Measurements from ENCODE around the gene SCD5.

DNA sequence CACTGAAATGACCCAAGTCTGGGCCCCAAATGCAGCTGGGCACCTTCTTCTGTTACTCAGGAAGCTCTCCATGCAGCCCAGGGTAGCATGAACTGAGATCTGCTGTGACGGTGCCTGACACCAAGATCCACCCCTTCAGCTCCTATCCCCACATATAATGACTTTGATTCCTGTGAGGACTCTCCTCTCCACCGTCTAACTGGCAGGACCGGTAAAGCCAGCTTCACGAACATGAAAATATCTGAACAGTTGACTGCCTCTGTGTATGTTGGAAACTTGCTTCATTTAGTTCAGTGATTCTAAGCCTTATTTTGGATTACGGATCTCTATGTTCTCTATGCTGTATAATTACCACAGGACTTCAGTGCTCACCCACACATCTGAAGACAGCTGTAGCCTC is 121.3 kb downstream of the SCD5 start:
- no peak for TF ChIP-seq FOXA1 (IDR thresholded peaks at IDR 0.05)
- TF ChIP-seq SP1 (IDR thresholded peaks at IDR 0.05) = no peak
- no peak for TF ChIP-seq ZNF384 (IDR thresholded peaks at IDR 0.05)
- TF ChIP-seq SUZ12 (IDR thresholded peaks at IDR 0.05) = no peak
- TF ChIP-seq FOXK2 (IDR thresholded peaks at IDR 0.05) = no peak
- no peak for TF ChIP-seq BHLHE40 (IDR thresholded peaks at IDR 0.05; ENCODE audit: borderline replicate concordance)
